Liver (tissue), 9 donors: ENCODE data around the gene GLS. TPM values are rescaled to one million over a fixed set of nuclear protein-coding genes. Genes with fewer than 3 reads are reported as not detected.

Experiments used
- DNase-seq: peaks from one replicate; pipeline ENCODE4 v3.0.0-alpha.2; 2017; ENCODE audit warnings: low spot score
- H3K27ac ChIP-seq, 2 donors: one replicate each; pipeline ENCODE4 v1.7.0; 2013; ENCODE audit warnings: inconsistent platforms in 2 of 2, low read length in 2 of 2, control low read depth in 1 of 2, low read depth in 1 of 2, mild to moderate bottlenecking in 1 of 2
- H3K27me3 ChIP-seq, 4 donors: one replicate each; pipeline versions ENCODE4 v1.6.1 to v1.7.0; 2013; ENCODE audit warnings: low read length in 3 of 4, inconsistent platforms in 1 of 4, mild to moderate bottlenecking in 1 of 4, moderate library complexity in 1 of 4; ENCODE audit not compliant: control insufficient read depth in 4 of 4, insufficient read depth in 4 of 4
- H3K36me3 ChIP-seq, 4 donors: one replicate each; pipeline versions ENCODE4 v1.6.1 to v1.7.0; 2013; ENCODE audit warnings: low read length in 3 of 4, mild to moderate bottlenecking in 3 of 4, low read depth in 1 of 4, moderate library complexity in 1 of 4; ENCODE audit not compliant: control insufficient read depth in 4 of 4, insufficient read depth in 3 of 4
- H3K4me1 ChIP-seq, 4 donors: one replicate each; pipeline versions ENCODE4 v1.6.1 to v1.7.0; 2013; ENCODE audit warnings: low read length in 3 of 4, mild to moderate bottlenecking in 3 of 4, moderate library complexity in 1 of 4; ENCODE audit not compliant: control insufficient read depth in 4 of 4, insufficient read depth in 4 of 4
- H3K4me3 ChIP-seq, 3 donors: one replicate each; pipeline versions ENCODE4 v1.6.1 to v1.7.0; 2013; ENCODE audit warnings: low read length in 3 of 3, control low read depth in 1 of 3, low read depth in 1 of 3, mild to moderate bottlenecking in 1 of 3
- H3K9ac ChIP-seq, 2 donors: one replicate each; pipeline ENCODE4 v1.7.0; 2013; ENCODE audit warnings: low read length in 2 of 2, mild to moderate bottlenecking in 2 of 2, moderate library complexity in 2 of 2, control low read depth in 1 of 2, low read depth in 1 of 2
- H3K9me3 ChIP-seq, 4 donors: one replicate each; pipeline versions ENCODE4 v1.6.1 to v1.7.0; 2013; ENCODE audit warnings: low read length in 3 of 4; ENCODE audit not compliant: control insufficient read depth in 4 of 4
- ATF3 ChIP-seq: IDR thresholded peaks from 2 replicates; pipeline ENCODE4 v1.6.1; 2016; ENCODE audit warnings: antibody characterized with exemption
- EGR1 ChIP-seq, 2 donors: IDR thresholded peaks; 2 replicates each; pipeline ENCODE4 v1.6.1; 2016 to 2018; ENCODE audit warnings: antibody characterized with exemption in 2 of 2, low read depth in 2 of 2
- FOXA1 ChIP-seq: IDR thresholded peaks from 2 replicates; pipeline ENCODE4 v1.6.1; 2016; ENCODE audit warnings: antibody characterized with exemption
- FOXA2 ChIP-seq: IDR thresholded peaks from 2 replicates; pipeline ENCODE4 v1.6.1; 2016; ENCODE audit warnings: antibody characterized with exemption
- GABPA ChIP-seq, 2 donors: IDR thresholded peaks in 1 of 2; conservative IDR thresholded peaks in 1 of 2; 2 replicates each; pipeline ENCODE4 v1.6.1; 2016; ENCODE audit warnings: antibody characterized with exemption in 2 of 2, mild to moderate bottlenecking in 1 of 2, moderate library complexity in 1 of 2
- HNF4A ChIP-seq, 2 donors: conservative IDR thresholded peaks; 2 replicates each; pipeline ENCODE4 v1.6.1; 2016; ENCODE audit warnings: antibody characterized with exemption in 2 of 2, mild to moderate bottlenecking in 2 of 2
- HNF4G ChIP-seq: IDR thresholded peaks from 2 replicates; pipeline ENCODE4 v1.6.1; 2016; ENCODE audit warnings: antibody characterized with exemption
- JUND ChIP-seq, 2 donors: IDR thresholded peaks; 2 replicates each; pipeline ENCODE4 v1.6.1; 2016; ENCODE audit warnings: antibody characterized with exemption in 2 of 2
- NR2F2 ChIP-seq: IDR thresholded peaks from 2 replicates; pipeline ENCODE4 v1.6.1; 2016; ENCODE audit warnings: antibody characterized with exemption
- RAD21 ChIP-seq, 2 donors: IDR thresholded peaks; 2 replicates each; pipeline ENCODE4 v1.6.1; 2016; ENCODE audit warnings: antibody characterized with exemption in 2 of 2, mild to moderate bottlenecking in 2 of 2
- RXRA ChIP-seq, 2 donors: IDR thresholded peaks; 2 replicates each; pipeline ENCODE4 v1.6.1; 2017 to 2018; ENCODE audit warnings: antibody characterized with exemption in 2 of 2, mild to moderate bottlenecking in 1 of 2
- SP1 ChIP-seq: IDR thresholded peaks from 2 replicates; pipeline ENCODE4 v1.6.1; 2018; ENCODE audit warnings: antibody characterized with exemption, mild to moderate bottlenecking
- TAF1 ChIP-seq: conservative IDR thresholded peaks from 2 replicates; pipeline ENCODE4 v1.6.1; 2016; ENCODE audit warnings: antibody characterized with exemption, mild to moderate bottlenecking
- ZBTB33 ChIP-seq: IDR thresholded peaks from 2 replicates; pipeline ENCODE4 v1.6.1; 2016; ENCODE audit warnings: antibody characterized with exemption
- WGBS: extraction: QIAGEN DNeasy Blood & Tissue Kit; methylation state at CpG from one replicate; pipeline ENCODE4 v1.1.7; 2013; 5-methylcytosine and 5-hydroxymethylcytosine counted together
- polyA plus RNA-seq, 2 donors: library from polyadenylated mRNA; stranded (reverse) in 1 of 2; unstranded in 1 of 2; fragments of 200-250 nt in 1 of 2; fragments of >200 nt in 1 of 2; fragmentation: Nextera tagmentation in 1 of 2; extraction: Ambion mirVana in 1 of 2; gene quantifications; one replicate each; pipeline versions ENCODE4 v1.2.1 to v1.2.3, GENCODE V29; 2013 to 2015
- total RNA-seq, 2 donors: library from RNA; depleted of rRNA; stranded (reverse); fragments of >200 nt; gene quantifications; one replicate each; pipeline ENCODE4 v1.2.3, GENCODE V29; 2014
- TF ChIP-seq, protein P1 (sequence below): IDR thresholded peaks from 2 replicates; pipeline ENCODE4 v1.6.1; 2016; ENCODE audit warnings: antibody characterized with exemption, mild to moderate bottlenecking
- TF ChIP-seq, protein P2 (sequence below): IDR thresholded peaks from 2 replicates; pipeline ENCODE4 v1.6.1; 2016; ENCODE audit warnings: antibody characterized with exemption
- donor health status: healthy.
- donor health status: healthy.
- donor health status: healthy.
- donor health status: healthy.
- donor health status: healthy.

GLS gene
- total and polyA plus RNA-seq, 4 donors, result 4.3 to 38.6 (median 16.5) TPM

GRCh38 chr2:190853531-190854383 is 26.9 kb upstream of the GLS start:
- Histone ChIP-seq H3K4me1 (peaks cover 0 to 2% (median 0%) of the 10 kb centered on the region in 4 donors), H3K4me3 (no peak overlapping the region), H3K27ac (no peak overlapping the region), H3K36me3 (no peaks in the 10 kb centered on the region), H3K9me3 (no peaks in the 10 kb centered on the region), H3K9ac (no peak overlapping the region), H3K27me3 (no peaks in the 10 kb centered on the region)
- TF ChIP-seq SP1 (no peak), FOXA1 (no peak), JUND (IDR thresholded peaks at IDR 0.05) (no peak), FOXA2 (no peak), HNF4G (no peak), HNF4A (conservative IDR thresholded peaks at IDR 0.05) (no peak), GABPA (IDR thresholded peaks at IDR 0.05 in 1 of 2, conservative IDR thresholded peaks at IDR 0.05 in 1 of 2) (no peak), ZBTB33 (no peak), TAF1 (no peak), ATF3 (no peak), EGR1 (IDR thresholded peaks at IDR 0.05; ENCODE audit: low read depth in 2 of 2) (no peak), NR2F2 (no peak), RAD21 (IDR thresholded peaks at IDR 0.05) (no peak), RXRA (IDR thresholded peaks at IDR 0.05) (no peak)
- TF ChIP-seq, protein P1, sequence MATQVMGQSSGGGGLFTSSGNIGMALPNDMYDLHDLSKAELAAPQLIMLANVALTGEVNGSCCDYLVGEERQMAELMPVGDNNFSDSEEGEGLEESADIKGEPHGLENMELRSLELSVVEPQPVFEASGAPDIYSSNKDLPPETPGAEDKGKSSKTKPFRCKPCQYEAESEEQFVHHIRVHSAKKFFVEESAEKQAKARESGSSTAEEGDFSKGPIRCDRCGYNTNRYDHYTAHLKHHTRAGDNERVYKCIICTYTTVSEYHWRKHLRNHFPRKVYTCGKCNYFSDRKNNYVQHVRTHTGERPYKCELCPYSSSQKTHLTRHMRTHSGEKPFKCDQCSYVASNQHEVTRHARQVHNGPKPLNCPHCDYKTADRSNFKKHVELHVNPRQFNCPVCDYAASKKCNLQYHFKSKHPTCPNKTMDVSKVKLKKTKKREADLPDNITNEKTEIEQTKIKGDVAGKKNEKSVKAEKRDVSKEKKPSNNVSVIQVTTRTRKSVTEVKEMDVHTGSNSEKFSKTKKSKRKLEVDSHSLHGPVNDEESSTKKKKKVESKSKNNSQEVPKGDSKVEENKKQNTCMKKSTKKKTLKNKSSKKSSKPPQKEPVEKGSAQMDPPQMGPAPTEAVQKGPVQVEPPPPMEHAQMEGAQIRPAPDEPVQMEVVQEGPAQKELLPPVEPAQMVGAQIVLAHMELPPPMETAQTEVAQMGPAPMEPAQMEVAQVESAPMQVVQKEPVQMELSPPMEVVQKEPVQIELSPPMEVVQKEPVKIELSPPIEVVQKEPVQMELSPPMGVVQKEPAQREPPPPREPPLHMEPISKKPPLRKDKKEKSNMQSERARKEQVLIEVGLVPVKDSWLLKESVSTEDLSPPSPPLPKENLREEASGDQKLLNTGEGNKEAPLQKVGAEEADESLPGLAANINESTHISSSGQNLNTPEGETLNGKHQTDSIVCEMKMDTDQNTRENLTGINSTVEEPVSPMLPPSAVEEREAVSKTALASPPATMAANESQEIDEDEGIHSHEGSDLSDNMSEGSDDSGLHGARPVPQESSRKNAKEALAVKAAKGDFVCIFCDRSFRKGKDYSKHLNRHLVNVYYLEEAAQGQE, result no peak
- TF ChIP-seq, protein P2, sequence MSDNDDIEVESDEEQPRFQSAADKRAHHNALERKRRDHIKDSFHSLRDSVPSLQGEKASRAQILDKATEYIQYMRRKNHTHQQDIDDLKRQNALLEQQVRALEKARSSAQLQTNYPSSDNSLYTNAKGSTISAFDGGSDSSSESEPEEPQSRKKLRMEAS, result no peak
- no peak for DNase-seq
- WGBS, result 62% methylated on average over 2 of the region's 2 CpGs

- 94% methylated on average over 1 of the region's 1 CpG for WGBS
- H3K9ac ChIP-seq, result no peak overlapping the region
- TF ChIP-seq RXRA (IDR thresholded peaks at IDR 0.05), result no peak
- TF ChIP-seq SP1, result no peak
- TF ChIP-seq ZBTB33, result no peak
- no peak for TF ChIP-seq FOXA1
- TF ChIP-seq HNF4G, result no peak
- TF ChIP-seq TAF1, result no peak
- no peak for TF ChIP-seq HNF4A (conservative IDR thresholded peaks at IDR 0.05)
- TF ChIP-seq, protein P1, result no peak
- TF ChIP-seq JUND (IDR thresholded peaks at IDR 0.05), result no peak
- no peak for TF ChIP-seq ATF3
- no peak for TF ChIP-seq NR2F2
- no peak for TF ChIP-seq EGR1 (IDR thresholded peaks at IDR 0.05; ENCODE audit: low read depth in 2 of 2)
These were observed 25.9 kb upstream of the GLS start for GRCh38 chr2:190854726-190855125.

More at GRCh38 chr2:190854726-190855125, 25.9 kb upstream of the GLS start:
- no peaks in the 10 kb centered on the region for H3K9me3 ChIP-seq
- H3K4me3 ChIP-seq, result no peak overlapping the region
- no peaks in the 10 kb centered on the region for H3K27me3 ChIP-seq
- DNase-seq, result no peak
- no peak overlapping the region for H3K27ac ChIP-seq
- peaks cover 0 to 2% (median 0%) of the 10 kb centered on the region in 4 donors for H3K4me1 ChIP-seq
- no peaks in the 10 kb centered on the region for H3K36me3 ChIP-seq
